ENCODE data around the gene FCHSD2. TPM values are rescaled to one million over a fixed set of nuclear protein-coding genes. Genes with fewer than 3 reads are reported as not detected.
"Not testable (repeated sequence)": the region's sequence is repeated elsewhere in the genome, so short reads cannot be mapped to it uniquely, and the experiment has no call there.

Gene FCHSD2
- total and polyA plus RNA-seq, 2 donors (not counting 1 experiment from before 2014, with no cell fraction given), result 113 to 189 TPM

DNA sequence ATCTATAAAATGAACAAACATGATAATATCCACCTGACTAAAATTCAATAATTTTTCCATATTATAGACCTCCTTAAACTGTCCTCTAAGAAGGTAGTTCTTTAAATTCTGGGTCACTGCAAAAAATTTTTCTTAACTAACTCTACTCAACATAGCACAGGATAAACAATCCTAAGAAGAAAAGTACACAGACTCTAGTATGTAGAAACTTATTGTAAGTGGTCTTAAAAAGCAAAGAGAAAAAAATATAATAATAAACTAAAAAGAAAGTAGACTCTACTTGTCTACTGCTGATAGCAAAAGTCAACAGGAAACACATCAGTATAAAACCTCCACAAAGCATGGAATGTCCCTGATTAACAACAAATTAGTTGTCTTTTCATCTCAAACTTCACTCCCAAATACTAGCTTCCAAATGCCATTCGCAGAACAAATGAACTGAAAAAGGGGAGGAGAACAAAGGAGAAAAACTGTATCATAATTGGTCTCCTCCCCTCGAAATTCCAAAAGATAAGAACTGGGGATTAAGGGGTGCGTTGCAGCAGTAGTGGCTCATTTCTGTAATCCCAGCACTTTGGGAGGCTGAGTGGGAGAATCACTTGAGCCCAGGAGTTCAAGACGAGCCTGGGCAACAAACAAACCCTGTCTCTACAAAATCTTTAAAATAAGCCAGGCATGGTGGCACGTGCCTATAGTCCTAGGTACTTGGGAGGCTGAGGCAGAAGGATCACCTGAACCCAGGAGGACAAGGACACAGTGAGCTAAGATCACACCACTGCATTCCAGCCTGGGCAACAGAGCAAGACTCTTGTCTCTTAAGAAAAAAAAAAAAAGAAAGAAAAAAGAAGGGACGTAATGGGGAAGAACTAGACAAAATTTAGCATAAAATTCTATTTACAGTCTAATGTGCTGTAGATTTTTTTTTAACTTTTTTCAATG lies 6.5 kb downstream of the FCHSD2 start:
- no peak overlapping the region for H3K4me3 Mint-ChIP-seq
- DNase-seq, result no peak
- H4K20me1 ChIP-seq (ENCODE audit: control insufficient read depth, insufficient read depth, low read length, poor library complexity, severe bottlenecking), result peaks cover 34% of the 10 kb centered on the region
- no peak overlapping the region for H2AFZ ChIP-seq (ENCODE audit: insufficient read depth, low read depth, low read length, poor library complexity, severe bottlenecking)
- intact Hi-C loops (cut with micrococcal nuclease), result no loop called here
- H3K36me3 ChIP-seq (replicated peaks in 1 of 2; ENCODE audit: control extremely low read depth in 1 of 2, control insufficient read depth in 1 of 2, extremely low read depth in 1 of 2, insufficient read depth in 2 of 2, low read length in 1 of 2), result peaks cover 0 to 82% of the 10 kb centered on the region in 2 experiments
- peaks cover 100% of the 10 kb centered on the region for H3K79me2 ChIP-seq (ENCODE audit: control insufficient read depth, insufficient read depth, low read length)
- H3K27me3 ChIP-seq (replicated peaks in 1 of 4; ENCODE audit: control extremely low read depth in 1 of 4, control insufficient read depth in 3 of 4, insufficient read depth in 4 of 4, low read length in 3 of 4), result no peaks in the 10 kb centered on the region
- ATAC-seq (ENCODE audit: low read depth), result no peak
- peak overlapping the region; percentile 25 to 62 for H3K27ac ChIP-seq (ENCODE audit: low read length in 2 of 2)
- peaks cover 73% of the 10 kb centered on the region for H3K4me1 Mint-ChIP-seq
- peak overlapping the region; percentile 68 for H3K27ac Mint-ChIP-seq
- ChIA-PET CTCF (interaction anchor here (0.7 to 11.4 kb wide), 7 partner anchors 21 to 292 kb away, joined by 3 to 248 read pairs (median 4); no protein-coding TSS in a partner anchor), POLR2A (no interaction called here)
- H3K4me3 ChIP-seq (ENCODE audit: control extremely low read depth in 1 of 5, extremely low read depth in 1 of 5, insufficient read depth in 1 of 5, low read depth in 2 of 5, low read length in 4 of 5), result no peak overlapping the region
- H3K4me2 ChIP-seq (replicated peaks; ENCODE audit: low read depth, low read length, poor library complexity, severe bottlenecking), result peak overlapping the region; percentile 27
- H3K9me3 Mint-ChIP-seq (ENCODE audit: insufficient read depth), result no peaks in the 10 kb centered on the region
- H3K27me3 Mint-ChIP-seq, result no peaks in the 10 kb centered on the region
- no peak overlapping the region for H3K9ac ChIP-seq (ENCODE audit: low read length)
- H3K4me1 ChIP-seq (ENCODE audit: control insufficient read depth in 2 of 2, insufficient read depth in 2 of 2, low read length in 2 of 2), result peaks cover 39 to 43% of the 10 kb centered on the region in 2 donors
- WGBS (ENCODE audit: insufficient coverage), result no CpG with 5 or more reads among the region's 6 CpGs
- TF ChIP-seq, protein P1, sequence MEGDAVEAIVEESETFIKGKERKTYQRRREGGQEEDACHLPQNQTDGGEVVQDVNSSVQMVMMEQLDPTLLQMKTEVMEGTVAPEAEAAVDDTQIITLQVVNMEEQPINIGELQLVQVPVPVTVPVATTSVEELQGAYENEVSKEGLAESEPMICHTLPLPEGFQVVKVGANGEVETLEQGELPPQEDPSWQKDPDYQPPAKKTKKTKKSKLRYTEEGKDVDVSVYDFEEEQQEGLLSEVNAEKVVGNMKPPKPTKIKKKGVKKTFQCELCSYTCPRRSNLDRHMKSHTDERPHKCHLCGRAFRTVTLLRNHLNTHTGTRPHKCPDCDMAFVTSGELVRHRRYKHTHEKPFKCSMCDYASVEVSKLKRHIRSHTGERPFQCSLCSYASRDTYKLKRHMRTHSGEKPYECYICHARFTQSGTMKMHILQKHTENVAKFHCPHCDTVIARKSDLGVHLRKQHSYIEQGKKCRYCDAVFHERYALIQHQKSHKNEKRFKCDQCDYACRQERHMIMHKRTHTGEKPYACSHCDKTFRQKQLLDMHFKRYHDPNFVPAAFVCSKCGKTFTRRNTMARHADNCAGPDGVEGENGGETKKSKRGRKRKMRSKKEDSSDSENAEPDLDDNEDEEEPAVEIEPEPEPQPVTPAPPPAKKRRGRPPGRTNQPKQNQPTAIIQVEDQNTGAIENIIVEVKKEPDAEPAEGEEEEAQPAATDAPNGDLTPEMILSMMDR (IDR thresholded peaks at IDR 0.05), result no peak
- no peak for TF ChIP-seq EZH2 (IDR thresholded peaks at IDR 0.05; ENCODE audit: borderline replicate concordance, insufficient read depth, low read depth, low read length, poor library complexity, severe bottlenecking)
- H3K9me3 ChIP-seq (ENCODE audit: control extremely low read depth in 1 of 3, control insufficient read depth in 2 of 3, insufficient read depth in 1 of 3, low read length in 2 of 3), result no peaks in the 10 kb centered on the region

DNA sequence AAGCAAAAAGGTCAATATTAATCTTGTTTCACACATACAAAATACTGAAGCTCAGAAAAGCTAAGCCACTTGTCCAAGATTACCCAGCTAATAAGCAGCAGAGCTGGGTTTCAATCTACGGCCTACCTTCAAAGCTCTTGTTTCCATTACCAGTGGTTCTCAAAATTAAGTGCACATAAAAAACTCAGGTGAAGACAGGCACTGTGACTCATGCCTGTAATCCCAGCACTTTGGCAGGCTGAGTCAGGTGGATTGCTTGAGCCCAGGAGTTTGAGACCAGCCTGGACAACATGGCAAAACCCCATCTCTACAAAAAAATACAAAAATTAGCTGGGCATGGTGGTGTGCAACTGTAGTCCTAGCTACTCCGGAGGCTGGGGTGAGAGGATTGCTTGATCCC lies 9.8 kb downstream of the FCHSD2 start:
- H3K4me3 ChIP-seq (ENCODE audit: control extremely low read depth in 1 of 5, extremely low read depth in 1 of 5, insufficient read depth in 1 of 5, low read depth in 2 of 5, low read length in 4 of 5); POLR2A ChIA-PET; H3K4me3 Mint-ChIP-seq; H2AFZ ChIP-seq (ENCODE audit: insufficient read depth, low read depth, low read length, poor library complexity, severe bottlenecking); H3K9ac ChIP-seq (ENCODE audit: low read length); H3K4me2 ChIP-seq (replicated peaks; ENCODE audit: low read depth, low read length, poor library complexity, severe bottlenecking); intact Hi-C loops (cut with micrococcal nuclease); H3K27me3 Mint-ChIP-seq; ATAC-seq (ENCODE audit: low read depth); DNase-seq; H3K27me3 ChIP-seq (replicated peaks in 1 of 4; ENCODE audit: control extremely low read depth in 1 of 4, control insufficient read depth in 3 of 4, insufficient read depth in 4 of 4, low read length in 3 of 4); H3K9me3 ChIP-seq (ENCODE audit: control extremely low read depth in 1 of 3, control insufficient read depth in 2 of 3, insufficient read depth in 1 of 3, low read length in 2 of 3); H3K9me3 Mint-ChIP-seq (ENCODE audit: insufficient read depth): not testable (repeated sequence)
- Histone ChIP-seq H4K20me1 (ENCODE audit: control insufficient read depth, insufficient read depth, low read length, poor library complexity, severe bottlenecking) (peaks cover 45% of the 10 kb centered on the region), H3K79me2 (ENCODE audit: control insufficient read depth, insufficient read depth, low read length) (peaks cover 100% of the 10 kb centered on the region), H3K4me1 (ENCODE audit: control insufficient read depth in 2 of 2, insufficient read depth in 2 of 2, low read length in 2 of 2) (peaks cover 26 to 29% of the 10 kb centered on the region in 2 donors), H3K36me3 (replicated peaks in 1 of 2; ENCODE audit: control extremely low read depth in 1 of 2, control insufficient read depth in 1 of 2, extremely low read depth in 1 of 2, insufficient read depth in 2 of 2, low read length in 1 of 2) (peaks cover 0 to 92% of the 10 kb centered on the region in 2 experiments), H3K27ac (ENCODE audit: low read length in 2 of 2) (peak overlapping the region in 1 of 2 donors; percentile 57)
- CTCF ChIA-PET, result interaction anchor here (1.1 kb wide), 1 partner anchor 45 kb away, joined by 5 read pairs; no protein-coding TSS in a partner anchor
- WGBS (ENCODE audit: insufficient coverage), result 100% methylated on average over 1 of the region's 2 CpGs
- Mint-ChIP-seq H3K27ac (peak overlapping the region; percentile 71), H3K4me1 (peaks cover 61% of the 10 kb centered on the region)

All from B cell (primary cell).